Measurements from ENCODE around the gene ELOVL5.

ELOVL5 gene

GRCh38 chr6:53269827-53270226, 78.9 kb downstream of the ELOVL5 start:
- DNase-seq (ENCODE audit: low read depth) = no peak

- no peak for DNase-seq (ENCODE audit: low read depth)
Measured at GRCh38 chr6:53268858-53269608, 79.7 kb downstream of the ELOVL5 start.

DNA sequence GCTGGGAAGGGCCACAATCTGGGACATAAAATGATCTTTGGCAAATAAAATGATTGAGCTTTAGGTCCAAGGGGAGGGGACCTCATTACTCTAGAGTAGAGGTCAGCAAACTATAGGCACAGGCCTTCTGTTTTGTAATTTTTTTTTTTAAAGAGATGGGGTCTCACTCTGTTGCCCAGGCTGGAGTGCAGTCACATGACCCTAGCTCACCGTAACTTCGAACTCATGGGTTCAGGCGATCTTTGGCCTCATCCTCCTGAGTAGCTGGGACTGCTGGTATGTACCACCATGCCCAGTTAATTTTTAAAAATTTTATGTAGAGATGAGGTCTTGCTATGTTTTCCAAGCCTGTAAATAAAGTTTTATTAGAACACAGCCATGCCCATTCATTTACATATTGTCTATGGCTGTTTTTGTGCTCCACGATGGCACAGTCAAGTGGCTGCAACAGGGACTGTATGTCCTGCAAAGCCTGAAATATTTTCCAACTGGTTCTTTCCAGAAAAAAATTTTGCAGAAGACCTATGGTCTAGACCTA, 82.1 kb downstream of the ELOVL5 start:
- no peak for DNase-seq (ENCODE audit: low read depth)

GRCh38 chr6:53264915-53265607, 83.7 kb downstream of the ELOVL5 start:
- DNase-seq (ENCODE audit: low read depth) = no peak

- DNase-seq (ENCODE audit: low read depth) = no peak
Measured at GRCh38 chr6:53264337-53264736, 84.4 kb downstream of the ELOVL5 start.

GRCh38 chr6:53263917-53264316, 84.8 kb downstream of the ELOVL5 start:
- no peak for DNase-seq (ENCODE audit: low read depth)

DNA sequence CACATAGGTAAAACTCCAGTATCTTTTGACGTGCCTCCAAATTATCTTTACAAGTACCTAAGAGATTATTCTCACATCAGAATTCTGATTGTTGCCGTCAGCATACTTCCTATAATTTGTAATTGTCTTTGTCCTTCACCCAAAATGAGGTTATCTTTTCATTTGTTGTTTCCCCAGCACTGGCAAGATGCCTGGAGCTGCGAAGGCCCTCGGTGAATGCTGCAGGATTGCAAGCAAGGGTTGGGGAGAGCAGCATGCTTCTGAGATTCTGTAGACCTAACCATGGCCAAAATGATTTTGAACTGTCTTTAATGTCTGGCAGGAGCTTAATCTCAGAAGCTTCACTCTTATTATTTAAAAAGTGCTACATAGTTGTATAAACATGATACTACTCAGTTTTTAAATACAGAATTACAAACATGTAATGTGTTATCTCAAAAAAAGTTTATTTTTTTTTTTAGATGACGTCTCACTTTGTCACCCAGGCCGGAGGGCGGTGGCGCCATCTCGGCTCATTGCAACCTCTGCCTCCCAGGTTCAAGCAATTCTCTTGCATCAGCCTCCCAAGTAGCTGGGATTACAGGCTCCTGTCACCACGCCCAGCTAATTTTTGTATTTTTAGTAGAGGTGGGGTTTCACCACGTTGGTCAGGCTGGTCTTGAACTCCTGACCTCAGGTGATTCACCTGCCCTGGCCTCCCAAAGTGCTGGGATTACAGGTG, 88.7 kb downstream of the ELOVL5 start:
- DNase-seq (ENCODE audit: low read depth) = no peak

DNA sequence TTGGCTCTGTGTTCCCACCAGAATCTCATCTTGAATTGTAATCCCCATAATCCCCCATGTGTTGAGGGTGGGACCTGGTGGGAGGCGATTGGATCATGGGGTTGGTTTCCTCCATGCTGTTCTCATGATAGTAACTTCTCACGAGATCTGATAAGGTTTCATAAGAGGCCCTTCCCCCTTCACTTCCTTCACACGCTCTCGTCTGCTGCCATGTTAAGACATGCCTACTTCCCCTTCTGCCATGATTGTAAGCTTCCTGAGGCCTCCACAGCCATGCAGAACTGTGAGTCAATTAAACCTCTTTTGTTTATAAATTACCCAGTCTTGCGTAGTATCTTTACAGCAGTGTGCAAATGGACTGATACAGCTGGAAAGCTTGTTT, 90.0 kb downstream of the ELOVL5 start:
- DNase-seq (ENCODE audit: low read depth) = no peak

GRCh38 chr6:53258076-53258773, 90.5 kb downstream of the ELOVL5 start:
- no peak for DNase-seq (ENCODE audit: low read depth)

- DNase-seq (ENCODE audit: low read depth) = no peak
Measured at GRCh38 chr6:53257533-53257932, 91.2 kb downstream of the ELOVL5 start.

DNA sequence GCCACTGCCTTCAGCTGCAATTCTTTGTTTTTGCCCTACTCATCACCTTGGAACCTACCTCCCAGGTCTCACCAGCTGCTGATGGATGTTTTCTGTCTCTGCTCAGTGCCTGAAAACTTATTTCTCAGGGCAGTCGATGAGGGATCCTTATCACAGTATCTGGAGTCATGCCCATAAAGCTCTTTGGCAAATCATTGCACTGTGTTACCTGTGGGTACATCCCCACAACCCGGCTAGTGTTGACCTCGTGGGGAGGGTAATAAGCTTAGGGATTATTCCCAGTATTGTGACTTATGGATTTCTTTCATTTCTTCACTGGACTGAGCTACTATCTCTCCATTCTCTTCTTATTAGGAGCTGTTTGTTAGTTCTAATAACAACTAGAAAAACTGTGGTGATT, 91.7 kb downstream of the ELOVL5 start:
- DNase-seq (ENCODE audit: low read depth) = no peak

DNA sequence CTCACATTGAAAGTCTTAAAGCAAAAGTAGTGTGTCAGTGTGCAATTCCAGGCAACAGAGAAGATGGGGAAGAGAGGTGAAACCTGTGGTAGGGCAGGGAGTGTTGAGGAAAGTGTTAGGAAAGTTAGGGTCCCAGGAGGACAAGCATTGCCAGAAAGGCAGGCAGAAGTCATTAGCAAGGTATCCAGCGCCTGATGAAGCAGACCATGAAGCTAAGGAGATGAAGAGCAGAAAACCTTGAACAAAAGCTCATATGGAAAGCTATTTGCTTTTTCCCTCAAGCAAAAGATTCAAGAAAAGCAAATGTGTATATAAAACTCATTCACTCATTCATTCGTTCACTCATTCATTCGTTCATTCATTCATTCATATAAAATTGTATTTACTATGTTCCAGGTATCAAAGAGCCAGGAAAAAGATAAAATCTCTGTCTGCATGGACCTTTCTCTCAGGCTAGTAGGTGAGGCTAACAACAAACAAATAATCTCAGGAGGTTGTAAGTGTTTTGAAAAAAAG, 96.5 kb downstream of the ELOVL5 start:
- no peak for DNase-seq (ENCODE audit: low read depth)

GRCh38 chr6:53251033-53251672, 97.6 kb downstream of the ELOVL5 start:
- DNase-seq (ENCODE audit: low read depth) = no peak

- DNase-seq (ENCODE audit: low read depth) = no peak
Measured at GRCh38 chr6:53250176-53251032, 98.3 kb downstream of the ELOVL5 start.

- DNase-seq (ENCODE audit: low read depth) = no peak
Measured at GRCh38 chr6:53246924-53247323, 101.8 kb downstream of the ELOVL5 start.

DNA sequence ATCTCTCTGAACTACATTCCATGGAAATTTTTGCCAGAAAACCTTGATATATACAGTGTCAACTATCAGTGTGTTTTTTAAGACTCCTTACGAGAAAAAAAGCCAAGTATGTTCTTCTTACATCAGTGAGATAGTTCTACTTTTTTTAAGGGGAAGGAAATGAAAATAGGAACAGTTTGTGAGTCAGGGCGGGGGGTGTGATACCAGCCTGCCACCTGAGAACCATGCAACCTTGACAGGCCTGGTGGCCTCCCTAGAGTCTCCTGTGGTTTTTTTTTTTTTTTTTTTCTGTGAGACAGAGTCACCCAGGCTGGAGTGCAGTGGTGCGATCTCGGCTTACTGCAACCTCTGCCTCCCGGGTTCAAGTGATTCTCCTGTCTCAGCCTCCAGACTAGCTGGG, 103.8 kb downstream of the ELOVL5 start:
- no peak for DNase-seq (ENCODE audit: low read depth)

- no peak for DNase-seq (ENCODE audit: low read depth)
Measured at GRCh38 chr6:53244399-53244931, 104.3 kb downstream of the ELOVL5 start.

DNA sequence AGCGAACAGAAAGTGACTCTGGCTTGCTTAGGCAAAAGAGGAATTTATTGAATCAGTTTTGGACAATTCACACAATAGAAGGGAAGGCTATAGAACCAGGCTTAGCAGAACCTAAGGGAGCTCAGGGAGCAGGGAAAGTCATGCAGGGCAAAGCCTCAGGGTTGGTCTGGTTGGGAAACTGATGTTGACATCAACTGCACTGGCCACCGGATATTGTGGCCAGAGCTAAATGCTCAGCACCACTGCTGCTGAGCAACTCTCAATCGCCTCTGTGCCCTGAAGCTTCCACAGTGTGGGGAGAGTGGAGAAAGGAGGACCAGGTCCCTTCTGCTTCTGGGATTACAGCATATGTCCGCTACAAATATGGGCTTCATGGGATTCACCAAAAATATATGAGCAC, 106.8 kb downstream of the ELOVL5 start:
- DNase-seq (ENCODE audit: low read depth) = no peak

DNA sequence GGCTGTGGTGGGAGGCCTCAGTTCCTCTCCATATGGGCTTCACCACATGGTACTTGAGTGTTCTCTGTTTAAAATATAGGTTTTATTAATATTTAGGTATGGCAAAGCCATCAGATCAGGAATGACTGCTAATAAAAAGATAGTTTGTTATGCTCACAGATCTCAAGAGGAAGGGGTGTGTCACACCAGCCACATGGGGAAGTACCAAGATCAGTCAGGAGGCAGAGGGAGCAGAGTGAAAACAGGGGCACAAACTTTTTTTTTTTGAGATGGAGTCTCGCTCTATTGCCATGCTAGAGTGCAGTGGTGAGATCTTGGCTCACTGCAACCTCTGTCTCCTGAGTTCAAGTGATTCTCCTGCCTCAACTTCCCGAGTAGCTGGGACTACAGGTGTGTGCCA, 108.0 kb downstream of the ELOVL5 start:
- no peak for DNase-seq (ENCODE audit: low read depth)

GRCh38 chr6:53240139-53240538, 108.6 kb downstream of the ELOVL5 start:
- no peak for DNase-seq (ENCODE audit: low read depth)

All from stimulated activated CD8-positive, alpha-beta memory T cell treated with anti-CD3 and anti-CD28 coated beads, Interleukin-15, amount 100 ng/mL, for 24 hours (primary cell).